ENCODE data around the gene FGGY.
"Not testable (repeated sequence)": the region's sequence is repeated elsewhere in the genome, so short reads cannot be mapped to it uniquely, and the experiment has no call there.

FGGY gene

DNA sequence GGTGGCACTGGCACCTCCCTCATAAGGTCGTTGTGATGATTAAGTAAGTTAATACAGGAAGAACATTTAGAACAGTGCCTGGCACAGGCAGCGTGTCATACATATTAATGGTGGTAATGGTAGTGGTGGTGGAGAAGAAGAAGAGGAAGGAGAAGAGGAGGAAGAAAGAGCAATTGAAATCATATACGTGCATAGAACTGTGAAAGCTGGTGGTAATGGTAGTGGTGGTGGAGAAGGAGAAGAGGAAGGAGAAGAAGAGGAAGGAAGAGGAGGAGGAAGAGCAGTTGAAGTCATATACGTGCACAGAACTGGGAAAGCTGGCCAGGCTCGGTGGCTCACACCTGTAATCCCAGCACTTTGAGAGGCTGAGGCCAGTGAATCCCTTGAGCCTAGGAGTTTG lies 396.5 kb downstream of the FGGY start:
- DNase-seq (ENCODE audit: low spot score) (no peak), FAIRE-seq (no peak)

DNA sequence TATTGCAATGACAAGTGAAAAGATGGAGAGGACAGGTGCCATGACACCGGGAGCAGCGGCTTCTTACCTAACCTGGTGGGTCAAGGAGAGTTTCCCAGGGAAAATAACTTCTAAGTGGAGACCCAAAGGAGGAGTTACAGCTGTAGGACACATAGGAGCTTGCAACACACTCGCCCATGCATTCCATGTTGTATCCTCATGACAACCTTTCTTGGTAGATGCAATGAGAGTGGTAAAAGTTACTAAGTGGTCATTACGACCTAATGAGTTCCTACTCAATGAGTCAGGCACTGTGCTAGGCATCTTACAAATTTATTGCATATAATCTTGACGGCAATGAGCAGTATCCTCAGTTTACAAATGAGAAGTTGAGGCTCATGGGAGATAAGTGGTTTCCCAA lies 398.4 kb downstream of the FGGY start:
- no peak for FAIRE-seq

DNA sequence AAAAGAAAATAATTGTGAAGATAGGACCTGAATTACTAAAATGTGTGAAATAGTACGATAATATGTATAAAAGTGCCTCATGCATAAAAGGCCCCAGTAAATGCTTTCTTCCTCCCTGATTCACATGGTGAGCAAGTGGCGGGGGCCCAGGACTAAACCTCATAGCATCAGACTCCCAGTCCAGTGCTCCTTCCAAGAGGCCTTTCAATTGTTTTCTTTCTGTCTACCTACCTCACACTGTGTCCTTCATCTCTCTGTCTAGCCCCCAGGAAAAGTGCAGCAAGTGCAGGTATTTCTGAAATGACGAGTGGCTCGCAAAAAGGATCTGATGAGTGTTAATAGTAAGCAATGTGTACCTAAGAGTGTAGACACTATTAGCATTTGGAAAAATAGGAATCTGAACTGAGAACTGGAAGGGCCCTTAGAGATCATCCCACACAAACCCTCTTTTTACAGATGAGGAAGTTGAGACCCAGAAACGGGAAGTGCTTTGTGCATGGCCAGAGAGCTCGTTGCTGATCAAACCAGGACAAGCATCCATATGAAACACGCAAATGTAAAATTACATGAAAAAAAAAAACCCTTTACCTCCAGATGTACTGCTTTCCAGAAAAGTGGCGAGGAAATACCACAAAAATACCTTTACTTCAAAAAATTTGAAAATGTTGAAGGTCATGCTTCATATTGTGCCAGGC lies 399.7 kb downstream of the FGGY start:
- DNase-seq (ENCODE audit: low spot score) (no peak), FAIRE-seq (no peak)

More for the DNA sequence above, 398.4 kb downstream of the FGGY start:
- no peak for DNase-seq (ENCODE audit: low spot score)

DNA sequence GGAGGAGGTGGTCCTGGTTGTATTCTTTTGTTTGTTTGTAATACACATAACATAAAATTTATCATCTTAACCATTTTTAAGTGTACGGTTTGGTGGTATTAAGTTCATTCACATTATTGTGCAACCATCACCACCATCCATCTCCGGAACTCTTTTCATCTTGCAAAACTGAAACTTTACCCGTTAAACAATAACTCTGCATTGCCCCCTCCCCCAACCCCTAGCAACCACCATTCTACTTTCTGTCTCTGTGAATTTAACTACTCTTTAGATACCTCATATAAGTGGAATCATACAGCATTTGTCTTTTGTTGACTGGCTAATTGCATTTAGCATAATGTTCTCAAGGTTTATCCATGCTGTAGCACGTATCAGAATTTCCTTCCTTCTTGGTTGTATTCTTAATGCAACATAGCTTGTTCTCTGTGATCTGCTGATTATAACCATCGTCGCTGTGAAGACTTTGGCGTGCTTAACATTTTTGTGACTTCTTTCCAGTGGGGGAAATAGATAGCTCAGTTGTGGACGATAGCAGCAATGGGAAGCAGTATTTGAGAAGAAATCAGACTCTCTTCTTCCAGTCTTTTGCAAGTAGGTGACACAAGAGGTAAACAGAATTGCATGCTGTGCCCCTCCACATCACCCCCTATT lies 400.4 kb downstream of the FGGY start:
- FAIRE-seq (no peak), DNase-seq (ENCODE audit: low spot score) (no peak)

DNA sequence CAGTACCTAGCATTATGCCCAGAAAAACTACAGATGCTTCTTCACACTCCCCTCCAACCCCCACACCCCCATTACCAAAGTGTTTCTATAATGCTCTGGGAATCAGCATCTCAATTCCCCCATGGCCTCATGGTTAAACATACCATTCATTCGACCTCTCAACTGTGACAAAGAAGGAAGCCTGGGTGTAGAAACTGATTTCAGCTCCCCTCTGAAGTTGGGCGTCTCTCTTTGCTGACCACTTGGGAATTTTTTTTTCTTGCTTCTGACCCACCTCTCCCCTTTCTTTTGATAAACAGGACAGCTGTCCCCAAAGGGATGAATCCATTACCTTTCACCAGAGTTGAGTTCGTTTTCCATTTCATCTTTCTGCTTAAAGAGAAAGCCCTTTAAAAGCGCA lies 401.5 kb downstream of the FGGY start:
- DNase-seq (ENCODE audit: low spot score) (no peak), FAIRE-seq (no peak)

DNA sequence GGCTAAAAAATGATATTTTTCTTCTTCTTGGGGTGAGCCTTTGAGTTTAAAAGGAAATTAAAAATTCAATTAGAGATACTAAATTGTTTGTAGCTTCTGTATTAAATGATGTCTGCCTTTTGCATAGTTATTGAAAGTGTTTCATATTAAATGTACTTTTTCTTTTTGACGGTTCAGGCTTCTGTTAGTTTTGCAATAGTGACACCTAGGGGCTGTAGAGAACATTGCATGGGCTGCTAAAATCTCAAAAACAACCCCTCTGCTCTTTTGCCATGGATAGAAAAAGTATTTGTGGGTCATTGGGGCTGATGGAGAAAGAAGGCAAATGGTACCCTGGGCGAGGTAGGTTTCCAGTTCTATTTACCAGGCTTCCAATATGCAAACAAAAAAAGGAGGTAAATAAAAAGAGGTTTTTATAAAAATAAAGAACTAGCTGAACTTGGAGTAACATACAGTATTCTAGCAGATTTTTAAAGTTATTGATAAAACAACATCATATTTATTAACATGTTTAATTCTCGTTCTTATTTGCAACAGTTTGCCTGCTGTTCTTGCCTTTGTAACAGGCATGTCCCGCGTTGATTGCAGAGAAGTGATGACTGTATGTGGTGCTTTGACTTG lies 402.4 kb downstream of the FGGY start:
- FAIRE-seq (peak; percentile 78), DNase-seq (ENCODE audit: low spot score) (peak; percentile 56)

DNA sequence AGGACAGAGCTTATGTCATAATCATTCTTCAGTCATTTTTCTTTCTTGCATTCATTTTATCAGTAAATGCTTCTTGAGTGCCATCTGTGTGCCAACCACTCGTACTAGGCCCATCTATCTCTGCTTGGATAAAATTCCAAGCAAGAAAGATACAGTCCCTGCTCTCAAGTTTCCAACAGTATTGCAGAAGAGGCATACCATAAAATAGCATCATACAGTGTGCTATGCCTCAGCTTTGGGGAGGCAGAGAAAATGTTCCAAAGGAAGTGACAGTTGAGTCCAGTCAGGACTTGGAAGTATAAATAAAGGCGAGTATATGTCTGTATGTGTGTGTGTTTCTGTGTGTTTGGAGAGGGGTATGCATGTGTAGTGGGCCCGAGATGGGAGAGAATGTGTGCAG lies 404.5 kb downstream of the FGGY start:
- no peak for FAIRE-seq
- no peak for DNase-seq (ENCODE audit: low spot score)

DNA sequence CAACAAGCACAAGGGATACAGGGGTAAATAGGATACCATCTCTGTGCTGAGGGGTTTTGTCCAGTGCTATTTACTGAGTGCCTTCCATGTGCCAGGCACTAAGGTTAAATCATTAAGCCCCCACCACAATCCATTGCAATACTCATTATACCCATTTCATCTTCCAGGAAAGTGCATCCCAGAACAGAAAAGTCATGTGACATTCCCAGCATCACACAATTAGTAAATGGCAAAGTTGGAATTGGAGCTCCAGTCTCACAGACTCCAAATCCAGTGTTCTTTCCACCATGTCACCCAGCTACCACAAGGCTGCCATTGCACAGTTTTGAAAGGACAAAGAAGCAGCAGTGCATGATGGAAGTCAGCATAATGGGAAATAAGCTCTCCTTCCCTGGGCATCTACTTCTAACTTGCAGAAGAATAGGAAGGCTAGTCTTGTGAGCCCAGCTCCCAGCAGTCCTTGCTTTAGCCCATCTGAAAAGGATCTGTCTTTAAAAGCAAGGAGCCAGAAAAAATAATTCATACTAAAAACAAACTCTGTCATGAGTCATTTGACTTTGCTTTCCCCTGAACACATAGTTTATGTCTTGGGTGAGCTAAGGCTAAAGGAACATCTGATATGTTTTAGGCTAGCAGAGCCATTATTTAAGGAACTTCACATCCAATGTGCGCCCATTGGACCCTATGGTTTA lies 406.5 kb downstream of the FGGY start:
- FAIRE-seq (no peak), DNase-seq (ENCODE audit: low spot score) (no peak)

DNA sequence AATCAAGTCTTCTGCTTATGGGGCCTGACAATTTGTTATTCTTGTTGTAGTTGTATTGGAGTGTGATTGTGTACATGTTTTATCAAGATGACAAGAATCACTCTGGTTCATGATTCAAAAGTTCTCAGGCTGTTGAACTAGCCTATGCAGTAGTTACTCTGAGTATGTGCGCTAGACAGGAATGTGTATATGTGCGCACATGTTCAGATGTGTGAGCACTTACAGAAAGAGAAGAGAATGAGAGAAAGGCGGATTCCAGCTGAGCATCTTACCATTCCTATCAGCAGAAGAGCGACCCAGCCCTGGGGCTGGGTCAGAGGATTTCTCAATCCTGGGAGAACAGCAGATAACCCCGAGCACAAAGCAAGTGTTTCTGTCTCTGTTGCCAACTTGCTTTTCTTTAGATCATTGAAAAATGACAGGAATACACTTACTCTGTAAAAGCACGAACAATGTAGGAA lies 407.1 kb downstream of the FGGY start:
- DNase-seq (ENCODE audit: low spot score), result no peak
- FAIRE-seq, result no peak

DNA sequence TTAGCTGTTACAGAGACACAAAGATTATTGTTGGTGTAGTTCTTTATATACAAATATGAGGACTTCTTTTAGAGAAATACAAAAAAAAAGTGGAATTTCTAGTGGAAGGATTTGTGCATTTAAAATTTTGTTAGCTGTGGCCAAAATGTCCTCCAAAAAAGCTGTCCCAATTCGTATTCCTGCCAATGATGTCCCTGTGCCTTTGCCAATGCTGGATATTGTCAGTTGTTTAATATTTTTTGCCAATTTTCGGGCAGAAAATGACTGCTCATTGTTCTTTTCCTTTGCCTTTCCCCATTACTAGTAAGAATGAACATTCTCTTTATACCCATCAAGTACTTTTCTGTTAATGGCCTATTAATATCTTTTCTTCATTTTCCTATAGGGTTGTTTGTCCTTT lies 407.8 kb downstream of the FGGY start:
- DNase-seq (ENCODE audit: low spot score) (no peak), FAIRE-seq (no peak)

DNA sequence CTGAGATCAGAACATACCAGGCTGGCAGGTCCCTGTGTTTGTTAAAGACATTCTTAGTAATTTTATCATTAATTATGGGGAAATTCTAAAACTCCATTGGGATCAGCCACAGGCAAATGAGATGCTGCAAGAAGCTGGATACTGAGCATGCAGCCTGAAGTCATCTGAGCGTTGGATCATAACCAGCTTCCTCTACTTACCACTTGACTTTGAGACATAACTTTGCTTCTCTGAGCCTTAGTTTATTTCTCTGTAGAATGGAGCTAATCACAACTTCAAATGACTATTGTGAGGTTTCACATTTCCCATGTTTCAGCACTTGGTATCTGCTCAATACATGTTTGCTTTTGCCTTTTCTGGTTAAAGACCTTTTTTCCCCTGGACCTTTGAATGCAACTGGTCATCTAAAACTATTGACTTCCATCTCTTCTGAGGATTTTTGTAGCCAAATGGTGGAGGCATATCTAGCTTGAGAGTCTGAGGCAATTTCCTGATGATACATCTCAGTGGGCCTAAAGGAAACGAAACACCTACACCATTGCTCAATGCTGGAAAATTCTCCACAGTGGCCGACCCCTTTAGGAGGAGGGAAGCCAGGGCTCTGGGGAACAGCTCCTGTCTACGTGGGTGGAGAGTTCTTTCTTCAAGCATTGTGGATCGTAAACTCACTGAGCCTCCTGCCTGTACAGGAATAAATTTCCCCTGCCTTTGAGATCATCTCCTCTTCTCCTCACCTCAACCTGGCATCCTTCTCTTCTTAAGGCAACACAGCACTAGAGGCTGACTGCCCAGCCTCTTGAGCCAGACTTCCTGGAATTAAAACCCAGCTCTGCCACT lies 408.8 kb downstream of the FGGY start:
- DNase-seq (ENCODE audit: low spot score) (peak; percentile 5), FAIRE-seq (no peak)

DNA sequence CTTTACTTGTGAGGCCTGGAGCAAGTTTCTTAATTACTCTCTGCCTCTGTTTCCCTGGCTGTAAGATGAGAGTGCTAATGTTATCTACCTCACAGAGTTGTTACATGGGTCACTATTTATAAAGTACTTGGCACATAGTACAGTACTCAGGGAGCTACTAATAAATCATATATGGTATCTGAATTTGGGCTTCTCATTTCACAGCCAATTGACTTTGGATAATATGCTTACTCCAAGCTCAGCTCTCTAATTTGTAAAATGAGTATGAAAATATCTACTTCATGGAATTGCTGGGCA lies 409.4 kb downstream of the FGGY start:
- no peak for FAIRE-seq
- no peak for DNase-seq (ENCODE audit: low spot score)

DNA sequence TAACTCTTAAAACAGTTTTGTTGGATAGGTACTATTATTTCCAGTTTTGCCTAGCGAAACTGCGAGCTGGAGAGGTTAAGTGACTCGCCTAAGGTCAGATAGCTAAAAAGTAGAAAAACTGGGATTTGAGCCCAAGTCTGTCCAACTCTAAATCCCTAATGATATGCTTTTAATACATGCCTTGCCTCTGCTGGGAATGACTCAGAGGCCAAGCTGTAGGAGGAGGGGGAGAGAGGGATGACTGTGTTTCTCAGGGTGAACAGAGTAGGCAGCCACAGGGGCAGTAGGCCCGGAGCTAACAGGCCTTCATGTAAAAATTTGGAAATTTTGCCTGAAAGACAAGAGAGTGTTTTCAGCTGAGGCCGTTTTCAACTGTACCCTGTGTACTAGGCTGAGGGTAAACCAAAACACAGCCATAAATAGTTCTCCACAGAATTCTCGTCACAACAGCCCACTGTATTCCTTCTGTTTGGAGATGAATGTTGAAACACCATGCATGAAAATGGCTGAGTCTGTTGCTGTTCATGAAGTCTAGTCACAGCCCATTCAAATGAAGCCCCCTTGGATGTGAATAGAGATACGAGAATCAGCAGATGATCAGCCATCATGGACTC lies 410.4 kb downstream of the FGGY start:
- peak; percentile 58 for DNase-seq (ENCODE audit: low spot score)
- peak; percentile 82 for FAIRE-seq

DNA sequence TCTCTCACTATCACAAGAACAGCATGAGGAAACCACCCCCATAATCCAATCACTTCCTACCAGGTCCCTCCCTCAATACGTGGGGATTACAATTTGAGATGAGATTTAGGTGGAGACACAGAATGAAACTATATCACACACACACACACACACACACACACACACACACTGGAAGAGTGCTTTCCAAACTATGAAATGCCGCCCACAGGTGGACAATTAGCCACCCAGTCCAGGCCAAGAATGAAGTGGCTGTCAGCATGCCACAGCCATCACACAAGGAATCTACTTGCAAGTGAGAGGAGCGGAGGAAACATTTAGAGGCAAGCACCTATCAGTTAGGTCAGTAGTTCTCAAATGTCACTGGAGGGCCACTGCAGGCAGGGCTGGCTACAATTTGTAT lies 412.4 kb downstream of the FGGY start:
- FAIRE-seq, result no peak

DNA sequence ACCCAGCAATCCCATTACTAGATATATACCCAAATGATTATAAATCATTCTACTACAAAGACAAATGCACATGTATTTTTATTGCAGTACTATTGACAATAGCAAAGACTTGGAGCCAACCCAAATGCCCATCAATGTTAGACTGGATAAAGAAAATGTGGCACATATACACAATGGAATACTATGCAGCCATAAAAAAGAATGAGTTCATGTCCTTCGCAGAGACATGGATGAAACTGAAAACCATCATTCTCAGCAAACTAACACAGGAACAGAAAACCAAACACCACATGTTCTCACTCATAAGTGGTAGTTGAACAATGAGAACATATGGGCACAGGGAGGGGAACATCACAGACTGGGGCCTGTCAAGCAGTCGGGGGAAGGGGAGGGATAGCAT lies 414.0 kb downstream of the FGGY start:
- DNase-seq (ENCODE audit: low spot score); FAIRE-seq: not testable (repeated sequence)

More for the DNA sequence above, 412.4 kb downstream of the FGGY start:
- DNase-seq (ENCODE audit: low spot score), result no peak

DNA sequence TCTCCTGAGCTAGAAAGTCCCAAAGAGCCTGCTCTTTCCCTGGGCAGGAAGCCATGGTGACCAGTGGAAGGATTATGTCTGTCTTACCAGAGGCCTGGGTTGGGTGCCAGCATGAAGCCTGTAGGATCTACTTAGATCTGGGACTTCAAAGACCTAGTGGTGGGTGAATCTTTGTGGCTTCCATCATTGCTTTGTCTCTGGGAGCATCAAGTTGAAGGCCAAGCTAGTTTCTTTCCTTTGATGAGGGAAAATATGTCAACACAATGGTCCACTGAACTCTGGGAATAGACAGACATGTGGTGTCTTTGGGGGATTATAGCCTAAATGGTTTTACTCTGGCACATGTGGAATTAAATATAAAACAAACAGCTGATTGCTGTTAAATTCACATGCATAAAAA lies 417.3 kb downstream of the FGGY start:
- no peak for DNase-seq (ENCODE audit: low spot score)
- FAIRE-seq, result no peak

DNA sequence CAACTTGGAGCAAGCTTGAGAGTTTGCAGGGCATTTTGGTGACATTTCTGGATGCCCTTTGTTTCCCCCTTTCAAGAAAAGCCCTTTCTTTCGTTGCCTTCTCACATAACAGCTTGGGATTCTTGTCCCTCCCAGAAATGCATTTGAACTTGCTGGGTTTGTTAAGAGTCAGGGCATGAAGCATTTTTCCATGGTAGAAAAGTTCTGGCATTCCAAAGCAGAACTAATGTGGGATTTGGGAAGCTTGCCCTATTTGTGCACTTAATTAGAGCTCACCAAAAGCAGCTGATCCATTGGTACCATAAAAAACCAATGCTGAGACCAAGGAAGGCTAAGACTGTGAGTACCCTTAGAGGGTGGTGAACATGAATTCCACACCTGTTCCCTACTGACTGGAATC lies 418.1 kb downstream of the FGGY start:
- DNase-seq (ENCODE audit: low spot score) (no peak), FAIRE-seq (no peak)

DNA sequence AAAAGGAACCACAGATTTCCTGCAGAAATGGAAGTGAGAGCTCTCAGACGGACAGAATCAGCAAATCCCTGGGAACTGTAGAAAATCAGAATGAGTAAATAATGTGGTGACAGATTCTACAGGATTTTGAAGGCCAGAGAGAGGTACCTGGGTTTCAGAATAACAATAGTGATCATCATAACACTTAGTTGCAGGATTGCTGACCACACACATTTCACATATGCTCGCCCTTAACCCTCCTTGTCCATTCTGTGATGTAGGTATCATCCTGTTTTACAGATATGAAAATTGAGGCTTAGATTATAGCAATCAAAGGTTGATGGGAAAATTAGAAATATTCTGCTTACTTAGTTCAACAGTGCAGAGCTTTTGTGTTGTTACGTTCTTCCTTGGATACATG lies 419.9 kb downstream of the FGGY start:
- FAIRE-seq (no peak), DNase-seq (ENCODE audit: low spot score) (no peak)

DNA sequence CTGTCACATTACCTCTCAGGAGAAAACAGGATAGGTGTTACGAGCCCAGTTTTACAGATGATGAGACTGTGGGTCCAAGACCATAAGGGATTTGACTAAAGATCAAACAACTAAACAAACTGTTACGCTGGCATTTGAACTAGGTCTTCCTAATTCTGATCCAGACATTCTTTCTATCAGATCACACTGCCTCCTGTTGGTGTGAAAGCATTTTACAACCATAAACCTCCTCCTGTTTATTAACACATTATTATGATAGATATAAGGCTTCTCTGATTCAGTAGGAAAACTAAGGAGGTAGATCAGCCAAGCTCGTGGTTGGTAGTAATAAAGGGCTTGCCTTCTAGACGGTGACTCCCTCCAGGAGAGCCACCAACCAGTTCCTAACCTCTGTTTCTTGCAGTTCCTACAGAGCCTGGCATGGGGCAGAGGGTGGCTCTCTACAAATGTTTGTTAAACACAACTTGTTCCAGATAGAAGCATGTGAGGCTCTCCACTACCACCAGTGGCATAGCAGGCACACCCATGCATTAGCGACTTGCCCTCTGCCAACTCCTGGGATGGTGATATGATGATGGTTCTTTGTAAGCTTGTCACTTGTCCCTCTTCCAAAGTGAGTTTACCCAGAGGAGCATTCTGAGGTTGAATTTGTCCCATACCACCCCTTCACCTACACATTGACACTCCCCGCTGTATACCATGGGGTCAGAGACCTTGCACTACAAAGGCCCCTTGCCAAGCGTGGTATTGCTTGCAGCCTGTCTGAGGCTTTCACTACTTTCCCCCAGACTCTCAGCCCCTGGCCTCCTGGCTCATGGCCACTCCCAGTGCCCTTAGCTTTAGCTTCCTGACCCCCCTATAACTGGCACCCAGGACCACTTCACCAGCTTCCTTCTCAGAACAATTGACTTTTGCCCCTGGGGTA lies 421.4 kb downstream of the FGGY start:
- no peak for FAIRE-seq
- no peak for DNase-seq (ENCODE audit: low spot score)

DNA sequence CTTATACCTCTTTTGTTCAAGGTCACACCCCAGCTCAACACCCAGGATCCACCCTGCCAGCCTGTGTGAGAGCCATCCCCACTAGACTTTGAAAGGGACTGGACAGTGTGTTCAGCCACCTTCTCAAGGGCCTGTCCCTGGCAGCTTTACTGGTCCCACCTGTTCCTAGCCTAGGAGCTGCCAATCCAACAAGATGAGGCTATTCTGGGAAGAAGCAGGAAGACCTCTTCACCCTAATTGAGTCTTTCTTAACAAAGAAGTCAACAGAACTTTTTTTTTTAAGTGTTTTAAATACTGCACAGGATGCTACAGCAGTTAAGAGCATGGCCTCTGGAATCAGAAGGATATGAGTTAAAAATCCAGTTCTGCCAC lies 422.1 kb downstream of the FGGY start:
- DNase-seq (ENCODE audit: low spot score), result no peak
- no peak for FAIRE-seq
